IMR-90 (cell line): Measurements from ENCODE around the gene MCTS1.

ENCODE experiments used
- CEBPB ChIP-seq: IDR thresholded peaks from 2 replicates; pipeline ENCODE4 v1.6.1; 2012; ENCODE audit warnings: low read depth, low read length, improper control_type of control experiment
- MAFK ChIP-seq: IDR thresholded peaks from 2 replicates; pipeline ENCODE4 v1.6.1; 2012; ENCODE audit warnings: low read depth, low read length, improper control_type of control experiment
- POLR2A ChIP-seq: IDR thresholded peaks from 2 replicates; pipeline ENCODE4 v1.6.1; 2012; ENCODE audit warnings: mild to moderate bottlenecking, low read depth, low read length
- RAD21 ChIP-seq: IDR thresholded peaks from 2 replicates; pipeline ENCODE4 v1.6.1; 2012; ENCODE audit warnings: low read length, improper control_type of control experiment
- SMC3 ChIP-seq: fragments of 150-350 bp; IDR thresholded peaks from 2 replicates; pipeline ENCODE4 v1.6.1; 2016; ENCODE audit warnings: low read depth, mild to moderate bottlenecking, antibody characterized with exemption, low read length, moderate library complexity
- TF ChIP-seq, protein P1 (sequence below): conservative IDR thresholded peaks from 2 replicates; pipeline ENCODE4 v1.5.1; 2012; ENCODE audit warnings: mild to moderate bottlenecking, low read depth, low read length, improper control_type of control experiment
- TF ChIP-seq, protein P2 (sequence below): fragments of 150-350 bp; IDR thresholded peaks from 2 replicates; pipeline ENCODE4 v1.6.1; 2017; ENCODE audit warnings: mild to moderate bottlenecking, antibody characterized with exemption, low read length, low read depth

GRCh38 chrX:120568609-120569008 is 35.3 kb upstream of the MCTS1 start:
- TF ChIP-seq, protein P1, sequence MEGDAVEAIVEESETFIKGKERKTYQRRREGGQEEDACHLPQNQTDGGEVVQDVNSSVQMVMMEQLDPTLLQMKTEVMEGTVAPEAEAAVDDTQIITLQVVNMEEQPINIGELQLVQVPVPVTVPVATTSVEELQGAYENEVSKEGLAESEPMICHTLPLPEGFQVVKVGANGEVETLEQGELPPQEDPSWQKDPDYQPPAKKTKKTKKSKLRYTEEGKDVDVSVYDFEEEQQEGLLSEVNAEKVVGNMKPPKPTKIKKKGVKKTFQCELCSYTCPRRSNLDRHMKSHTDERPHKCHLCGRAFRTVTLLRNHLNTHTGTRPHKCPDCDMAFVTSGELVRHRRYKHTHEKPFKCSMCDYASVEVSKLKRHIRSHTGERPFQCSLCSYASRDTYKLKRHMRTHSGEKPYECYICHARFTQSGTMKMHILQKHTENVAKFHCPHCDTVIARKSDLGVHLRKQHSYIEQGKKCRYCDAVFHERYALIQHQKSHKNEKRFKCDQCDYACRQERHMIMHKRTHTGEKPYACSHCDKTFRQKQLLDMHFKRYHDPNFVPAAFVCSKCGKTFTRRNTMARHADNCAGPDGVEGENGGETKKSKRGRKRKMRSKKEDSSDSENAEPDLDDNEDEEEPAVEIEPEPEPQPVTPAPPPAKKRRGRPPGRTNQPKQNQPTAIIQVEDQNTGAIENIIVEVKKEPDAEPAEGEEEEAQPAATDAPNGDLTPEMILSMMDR: no peak
- no peak for TF ChIP-seq SMC3
- TF ChIP-seq, protein P2, sequence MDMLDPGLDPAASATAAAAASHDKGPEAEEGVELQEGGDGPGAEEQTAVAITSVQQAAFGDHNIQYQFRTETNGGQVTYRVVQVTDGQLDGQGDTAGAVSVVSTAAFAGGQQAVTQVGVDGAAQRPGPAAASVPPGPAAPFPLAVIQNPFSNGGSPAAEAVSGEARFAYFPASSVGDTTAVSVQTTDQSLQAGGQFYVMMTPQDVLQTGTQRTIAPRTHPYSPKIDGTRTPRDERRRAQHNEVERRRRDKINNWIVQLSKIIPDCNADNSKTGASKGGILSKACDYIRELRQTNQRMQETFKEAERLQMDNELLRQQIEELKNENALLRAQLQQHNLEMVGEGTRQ: no peak
- no peak for TF ChIP-seq POLR2A
- no peak for TF ChIP-seq CEBPB
- no peak for TF ChIP-seq RAD21
- TF ChIP-seq MAFK: no peak
